Left ventricle myocardium inferior (tissue), 1 donor: ENCODE results near the gene KDM3A. TPM values are rescaled to one million over a fixed set of nuclear protein-coding genes. Genes with fewer than 3 reads are reported as not detected.

ENCODE experiments used
- DNase-seq: peaks from one replicate; pipeline ENCODE4 v3.0.0-alpha.2; 2020
- H3K27ac ChIP-seq: fragments of 200-600 bp; replicated peaks from 2 replicates; pipeline ENCODE4 v1.8.0; 2021
- H3K27me3 ChIP-seq: fragments of 200-600 bp; 2 replicates; pipeline ENCODE4 v1.8.0; 2021; ENCODE audit warnings: low read depth
- H3K36me3 ChIP-seq: fragments of 200-600 bp; 2 replicates; pipeline ENCODE4 v1.8.0; 2021
- H3K4me1 ChIP-seq: fragments of 200-600 bp; 2 replicates; pipeline ENCODE4 v1.8.0; 2021
- H3K4me3 ChIP-seq: fragments of 200-600 bp; 2 replicates; pipeline ENCODE4 v1.8.0; 2021; ENCODE audit warnings: mild to moderate bottlenecking, moderate library complexity
- H3K9me3 ChIP-seq: fragments of 200-600 bp; replicated peaks from 2 replicates; pipeline ENCODE4 v1.8.0; 2021
- CTCF ChIP-seq: fragments of 200-600 bp; IDR thresholded peaks from 2 replicates; pipeline ENCODE4 v1.8.0; 2021; ENCODE audit warnings: antibody characterized with exemption, mild to moderate bottlenecking, borderline replicate concordance
- intact Hi-C: fragments of 100-400 bp; cut with micrococcal nuclease; formaldehyde crosslinking; loops from one replicate; pipeline ENCODE4 v1.11.0; 2022
- total RNA-seq: library from RNA; stranded (reverse); fragmentation: NEBNext Ultra II Directional; extraction: Animal tissue kit (Norgen Biotek cat#: 25700); gene quantifications from one replicate; pipeline ENCODE4 v1.2.1, GENCODE V29; 2021
- donor health status: DM: no; HTN: yes; CAD: no; lungs with severe emphysema.

Gene KDM3A
- total RNA-seq, 1 donor from 2014 or later, result 36.2 TPM

GRCh38 chr2:86470890-86471289 is 29.7 kb downstream of the KDM3A start:
- H3K27me3 ChIP-seq, result no peaks in the 10 kb centered on the region
- H3K36me3 ChIP-seq, result peaks cover 92% of the 10 kb centered on the region
- no peak overlapping the region for H3K27ac ChIP-seq
- no peak for DNase-seq
- intact Hi-C loops, result no loop called here
- peaks cover 43% of the 10 kb centered on the region for H3K4me1 ChIP-seq
- TF ChIP-seq CTCF, result no peak
- H3K4me3 ChIP-seq, result no peak overlapping the region
- H3K9me3 ChIP-seq, result no peaks in the 10 kb centered on the region

DNA sequence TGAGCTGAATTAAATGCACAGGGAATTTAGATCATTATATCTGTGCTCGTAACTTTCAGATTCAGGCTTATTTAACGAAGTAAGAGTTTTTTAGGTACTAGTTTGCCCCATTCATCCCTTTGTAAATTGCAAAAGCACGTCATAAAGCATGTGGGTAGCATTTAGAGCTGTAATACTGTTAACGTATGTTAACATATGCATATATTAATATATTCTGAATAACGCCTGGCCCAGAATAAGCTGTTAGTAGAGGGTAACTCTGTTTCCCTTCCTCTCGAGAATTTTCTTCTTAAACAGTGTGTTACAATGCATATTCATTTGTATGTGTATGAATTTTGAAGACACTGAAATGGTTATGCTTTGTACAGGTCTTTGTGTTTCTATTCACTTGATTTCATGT is 30.5 kb downstream of the KDM3A start:
- Histone ChIP-seq H3K4me1 (peaks cover 43% of the 10 kb centered on the region), H3K9me3 (no peaks in the 10 kb centered on the region), H3K27me3 (no peaks in the 10 kb centered on the region), H3K36me3 (peaks cover 89% of the 10 kb centered on the region), H3K4me3 (no peak overlapping the region), H3K27ac (no peak overlapping the region)
- no peak for DNase-seq
- no peak for TF ChIP-seq CTCF
- intact Hi-C loops, result no loop called here

DNA sequence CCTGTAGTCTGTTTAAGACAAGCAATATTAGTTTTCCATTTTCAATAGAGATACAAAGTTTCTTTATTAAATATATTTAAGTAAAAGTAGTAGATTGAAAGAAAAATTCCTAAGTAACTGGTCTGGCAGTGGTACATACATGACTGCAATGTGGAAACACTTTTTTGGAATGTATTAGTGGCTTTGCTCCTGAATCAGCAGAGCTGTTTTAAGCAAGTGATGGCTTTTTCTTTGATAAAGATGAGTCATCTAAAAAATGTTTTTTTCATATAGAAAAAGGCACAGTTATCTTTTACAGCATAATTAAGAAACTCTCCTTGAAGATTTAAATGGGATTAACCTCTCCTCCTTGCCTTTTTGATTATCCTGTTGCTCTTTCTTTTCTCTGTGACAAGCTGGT is 34.9 kb downstream of the KDM3A start:
- peaks cover 49% of the 10 kb centered on the region for H3K4me1 ChIP-seq
- peaks cover 90% of the 10 kb centered on the region for H3K36me3 ChIP-seq
- no peak overlapping the region for H3K27ac ChIP-seq
- no peak for TF ChIP-seq CTCF
- H3K9me3 ChIP-seq, result no peaks in the 10 kb centered on the region
- H3K27me3 ChIP-seq, result no peaks in the 10 kb centered on the region
- intact Hi-C loops, result no loop called here
- no peak for DNase-seq
- H3K4me3 ChIP-seq, result no peak overlapping the region

DNA sequence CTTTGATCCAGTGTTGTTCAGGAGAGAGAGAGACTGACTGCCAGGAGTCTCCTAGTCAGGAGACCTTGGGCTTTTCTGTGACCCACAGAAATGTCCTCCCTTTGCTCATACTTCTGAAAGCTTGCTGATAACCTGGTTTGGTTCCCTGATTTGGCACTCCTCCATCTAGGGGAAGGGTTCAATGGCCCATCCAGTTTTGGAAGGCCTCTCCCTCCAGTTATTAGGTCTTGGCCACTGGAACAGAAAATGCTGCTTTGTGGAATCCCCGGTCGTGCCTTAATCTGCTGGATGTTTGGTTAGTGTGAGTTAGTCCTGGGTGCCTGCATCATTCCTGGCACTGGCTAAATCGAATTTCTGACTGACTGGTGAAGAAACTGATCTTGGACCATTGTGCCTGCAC is 35.7 kb downstream of the KDM3A start:
- Histone ChIP-seq H3K27ac (peak overlapping the region; percentile 46), H3K36me3 (peaks cover 91% of the 10 kb centered on the region), H3K4me3 (no peak overlapping the region), H3K9me3 (no peaks in the 10 kb centered on the region), H3K27me3 (no peaks in the 10 kb centered on the region), H3K4me1 (peaks cover 56% of the 10 kb centered on the region)
- intact Hi-C loops, result no loop called here
- TF ChIP-seq CTCF, result no peak
- DNase-seq, result no peak

- Histone ChIP-seq H3K27ac (peak overlapping the region; percentile 46), H3K9me3 (no peaks in the 10 kb centered on the region), H3K36me3 (peaks cover 91% of the 10 kb centered on the region), H3K4me1 (peaks cover 60% of the 10 kb centered on the region), H3K27me3 (no peaks in the 10 kb centered on the region), H3K4me3 (no peak overlapping the region)
- no peak for DNase-seq
- intact Hi-C loops, result no loop called here
- TF ChIP-seq CTCF, result no peak
These were observed 36.2 kb downstream of the KDM3A start for GRCh38 chr2:86477349-86477748.

GRCh38 chr2:86480105-86480504 is 38.9 kb downstream of the KDM3A start:
- peak; percentile 46 for DNase-seq
- no peak for TF ChIP-seq CTCF
- H3K27ac ChIP-seq, result peak overlapping the region; percentile 58
- no peaks in the 10 kb centered on the region for H3K27me3 ChIP-seq
- intact Hi-C loops, result no loop called here
- H3K36me3 ChIP-seq, result peaks cover 94% of the 10 kb centered on the region
- no peaks in the 10 kb centered on the region for H3K9me3 ChIP-seq
- no peak overlapping the region for H3K4me3 ChIP-seq
- peaks cover 75% of the 10 kb centered on the region for H3K4me1 ChIP-seq
